HG03442 (cell line): ENCODE data around the gene INSRR.

ENCODE experiments used
- ATAC-seq: cut with Tn5 transposase; IDR thresholded peaks from one replicate; pipeline ENCODE4 v1.9.1; 2021; ENCODE audit warnings: mild to moderate bottlenecking, moderate library complexity; ENCODE audit not compliant: unreplicated experiment

INSRR gene

GRCh38 chr1:156834322-156834721, 24.6 kb downstream of the INSRR start:
- ATAC-seq = no peak

GRCh38 chr1:156833603-156834002, 25.3 kb downstream of the INSRR start:
- ATAC-seq = no peak

GRCh38 chr1:156832434-156832833, 26.5 kb downstream of the INSRR start:
- no peak for ATAC-seq

GRCh38 chr1:156828400-156829124, 30.4 kb downstream of the INSRR start:
- ATAC-seq = no peak

GRCh38 chr1:156826630-156827029, 32.3 kb downstream of the INSRR start:
- no peak for ATAC-seq

- ATAC-seq = no peak
Measured at GRCh38 chr1:156823210-156823790, 35.6 kb downstream of the INSRR start.

- ATAC-seq = no peak
Measured at GRCh38 chr1:156822680-156823079, 36.2 kb downstream of the INSRR start.

- no peak for ATAC-seq
Measured at GRCh38 chr1:156821801-156822200, 37.1 kb downstream of the INSRR start.

- peak; percentile 67 for ATAC-seq
Measured at GRCh38 chr1:156816561-156817328, 42.2 kb downstream of the INSRR start, which contains the start of gene SH2D2A. Gene SH2D2A, minus strand, starts transcription at chr1:156816848. Its CDS starts 140 bp downstream, at chr1:156816708.

GRCh38 chr1:156815961-156816422, 42.9 kb downstream of the INSRR start:
- no peak for ATAC-seq

GRCh38 chr1:156815307-156815826, 43.5 kb downstream of the INSRR start:
- no peak for ATAC-seq

- ATAC-seq = no peak
Measured at GRCh38 chr1:156814571-156815260, 44.2 kb downstream of the INSRR start.

GRCh38 chr1:156813750-156814570, 45.0 kb downstream of the INSRR start:
- ATAC-seq = peak; percentile 47

GRCh38 chr1:156813298-156813697, 45.6 kb downstream of the INSRR start:
- no peak for ATAC-seq

GRCh38 chr1:156812293-156812990, 46.5 kb downstream of the INSRR start:
- no peak for ATAC-seq

GRCh38 chr1:156811168-156811567, 47.7 kb downstream of the INSRR start:
- no peak for ATAC-seq

- no peak for ATAC-seq
Measured at GRCh38 chr1:156809711-156810366, 49.1 kb downstream of the INSRR start.

- no peak for ATAC-seq
Measured at GRCh38 chr1:156809281-156809680, 49.6 kb downstream of the INSRR start.
